Mammary epithelial cell (primary cell): ENCODE results near the gene GPR78.

Source experiments
- EZH2 ChIP-seq: IDR thresholded peaks from 2 replicates; pipeline ENCODE4 v1.6.1; 2012; ENCODE audit warnings: low read length, inconsistent platforms, borderline replicate concordance
- TF ChIP-seq, protein P1 (sequence below), 2 donors: IDR thresholded peaks in 1 of 2; conservative IDR thresholded peaks in 1 of 2; 2 replicates each; pipeline ENCODE4 v1.5.1; 2011 to 2012; ENCODE audit warnings: inconsistent platforms in 2 of 2, low read length in 2 of 2, mild to moderate bottlenecking in 2 of 2, control low read depth in 1 of 2, low read depth in 1 of 2; ENCODE audit not compliant: insufficient read depth in 1 of 2; ENCODE audit errors: extremely low read depth in 1 of 2

- TF ChIP-seq, protein P1, sequence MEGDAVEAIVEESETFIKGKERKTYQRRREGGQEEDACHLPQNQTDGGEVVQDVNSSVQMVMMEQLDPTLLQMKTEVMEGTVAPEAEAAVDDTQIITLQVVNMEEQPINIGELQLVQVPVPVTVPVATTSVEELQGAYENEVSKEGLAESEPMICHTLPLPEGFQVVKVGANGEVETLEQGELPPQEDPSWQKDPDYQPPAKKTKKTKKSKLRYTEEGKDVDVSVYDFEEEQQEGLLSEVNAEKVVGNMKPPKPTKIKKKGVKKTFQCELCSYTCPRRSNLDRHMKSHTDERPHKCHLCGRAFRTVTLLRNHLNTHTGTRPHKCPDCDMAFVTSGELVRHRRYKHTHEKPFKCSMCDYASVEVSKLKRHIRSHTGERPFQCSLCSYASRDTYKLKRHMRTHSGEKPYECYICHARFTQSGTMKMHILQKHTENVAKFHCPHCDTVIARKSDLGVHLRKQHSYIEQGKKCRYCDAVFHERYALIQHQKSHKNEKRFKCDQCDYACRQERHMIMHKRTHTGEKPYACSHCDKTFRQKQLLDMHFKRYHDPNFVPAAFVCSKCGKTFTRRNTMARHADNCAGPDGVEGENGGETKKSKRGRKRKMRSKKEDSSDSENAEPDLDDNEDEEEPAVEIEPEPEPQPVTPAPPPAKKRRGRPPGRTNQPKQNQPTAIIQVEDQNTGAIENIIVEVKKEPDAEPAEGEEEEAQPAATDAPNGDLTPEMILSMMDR (conservative IDR thresholded peaks at IDR 0.05 in 1 of 2, IDR thresholded peaks at IDR 0.05 in 1 of 2; ENCODE audit: extremely low read depth in 1 of 2, insufficient read depth in 1 of 2, low read depth in 1 of 2, low read length in 2 of 2): no peak
- TF ChIP-seq EZH2: no peak
These were observed 23.7 kb downstream of the GPR78 start for GRCh38 chr4:8603931-8604330.
